GM19239 (cell line): ENCODE data around the gene ANKRD44.

Experiments
- DNase-seq: peaks from one replicate; pipeline ENCODE4 v3.0.0; 2011; ENCODE audit warnings: low spot score; ENCODE audit not compliant: insufficient read length
- FAIRE-seq: peaks from 2 replicates; lab custom pipeline; 2011; peaks lifted over from hg19 to GRCh38; lab: Jason Lieb, UNC

Gene ANKRD44

GRCh38 chr2:196955036-196955435, 355.5 kb downstream of the ANKRD44 start:
- DNase-seq = no peak
- no peak for FAIRE-seq

DNA sequence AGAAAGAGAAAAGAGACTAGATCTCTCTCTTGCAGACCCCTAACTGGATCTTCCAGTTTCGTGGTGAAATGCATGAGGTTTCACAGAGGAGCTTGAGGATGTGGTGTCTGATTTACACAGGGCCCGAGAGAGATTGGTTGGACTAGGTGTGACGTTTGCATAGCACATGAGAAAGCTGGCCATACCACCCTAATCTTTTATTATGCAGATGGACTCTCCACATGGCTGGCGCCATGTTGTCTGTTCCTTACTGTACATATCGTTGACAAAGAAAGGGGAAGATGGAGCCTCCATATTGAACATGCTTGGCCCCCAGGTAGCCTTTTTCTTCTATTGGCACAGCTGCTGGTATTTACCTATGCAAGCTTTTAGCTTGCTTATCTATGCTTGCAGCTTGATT, 356.6 kb downstream of the ANKRD44 start:
- no peak for DNase-seq
- no peak for FAIRE-seq

- no peak for FAIRE-seq
- DNase-seq = no peak
Observed at GRCh38 chr2:196952936-196953335, 357.6 kb downstream of the ANKRD44 start.

DNA sequence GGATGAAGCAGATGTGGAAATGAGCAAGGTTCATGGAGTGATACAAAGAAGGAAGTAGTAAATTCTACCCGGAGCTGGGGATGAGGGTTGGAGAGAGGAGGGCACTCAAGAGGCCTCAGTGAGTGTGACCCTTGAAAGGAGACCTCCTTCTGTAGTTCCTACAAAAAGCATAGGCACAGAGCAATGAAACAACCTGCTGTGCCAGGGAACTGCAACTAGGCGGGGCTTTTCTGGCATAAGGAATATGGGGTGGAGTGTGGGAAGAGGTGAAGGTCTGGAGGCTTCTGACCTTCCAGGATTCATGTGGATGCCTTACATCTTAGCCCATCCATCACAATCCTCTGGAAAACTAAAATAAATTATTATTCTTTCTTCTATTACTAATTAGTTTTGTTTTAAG, 358.6 kb downstream of the ANKRD44 start:
- FAIRE-seq (no peak), DNase-seq (no peak)

DNA sequence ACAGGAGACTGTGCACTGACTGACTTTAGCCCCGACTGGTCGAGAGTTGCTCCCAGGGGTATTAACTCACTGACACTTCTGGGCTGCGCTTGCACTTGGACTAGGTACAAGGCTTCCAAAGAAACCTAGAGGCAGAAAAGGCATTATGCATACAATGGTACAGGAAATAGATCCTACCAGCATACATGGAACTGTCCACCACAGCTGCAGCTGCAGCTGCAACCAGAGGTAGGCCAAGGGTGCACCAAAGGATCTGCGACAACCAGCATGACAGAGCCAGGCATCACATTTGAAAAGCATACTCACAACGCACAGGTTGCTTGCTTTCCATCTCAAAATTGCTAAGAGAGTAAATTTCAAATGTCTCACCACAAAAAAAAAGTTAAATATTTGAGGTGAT, 361.5 kb downstream of the ANKRD44 start:
- no peak for DNase-seq
- no peak for FAIRE-seq

DNA sequence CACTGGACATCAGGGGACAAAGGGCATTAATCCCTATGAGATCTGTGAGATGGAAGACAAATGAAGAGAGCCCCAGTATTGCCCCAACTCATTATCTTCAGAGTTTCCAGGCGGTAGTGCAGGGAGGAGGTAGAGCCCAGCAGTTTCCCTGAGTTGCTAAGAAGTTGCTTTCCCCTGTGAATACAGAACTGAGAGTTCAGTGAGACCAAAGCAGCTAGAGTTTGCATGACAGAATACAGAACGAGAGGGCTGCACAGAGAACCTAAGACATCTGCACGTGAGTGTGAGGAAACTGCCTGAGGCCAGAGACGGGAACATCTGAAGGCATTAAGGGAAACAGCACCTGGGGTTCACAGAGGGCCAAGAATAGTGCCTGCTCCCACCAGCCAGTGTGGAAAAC, 366.0 kb downstream of the ANKRD44 start:
- peak; percentile 73 for FAIRE-seq

DNA sequence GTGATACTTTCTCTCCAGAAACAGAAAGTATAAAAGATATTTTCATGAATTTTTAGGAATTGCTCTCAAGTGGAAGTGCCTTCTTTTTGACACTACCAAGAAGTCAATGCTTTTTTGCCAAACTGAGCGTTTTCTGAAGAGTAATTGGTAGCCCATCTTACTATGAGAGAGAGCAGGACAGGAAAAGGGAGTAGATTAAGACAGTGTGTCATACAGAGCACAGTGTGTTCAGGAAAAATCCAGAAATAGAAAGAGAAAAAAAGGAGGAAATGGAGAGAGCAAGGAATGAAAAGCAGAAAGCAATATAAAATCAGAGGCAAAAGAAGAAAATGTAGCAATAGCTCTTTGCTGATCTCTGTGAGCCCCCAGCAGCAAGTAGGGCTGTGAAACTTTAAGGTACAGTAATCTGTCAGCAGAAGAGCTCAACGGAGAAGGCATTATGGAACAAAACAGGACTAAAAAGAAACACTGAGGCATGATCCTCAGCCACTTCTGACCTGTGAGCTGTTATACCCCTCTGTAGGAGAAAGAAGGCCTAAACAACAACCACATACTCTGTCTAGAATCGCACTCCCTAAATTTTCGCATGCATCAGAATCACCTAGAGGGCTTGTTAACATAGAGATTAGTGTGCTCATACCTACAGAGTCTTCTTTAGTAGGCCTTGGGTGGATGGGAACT, 369.0 kb downstream of the ANKRD44 start:
- FAIRE-seq = no peak

More for the DNA sequence above, 366.0 kb downstream of the ANKRD44 start:
- DNase-seq = no peak

DNA sequence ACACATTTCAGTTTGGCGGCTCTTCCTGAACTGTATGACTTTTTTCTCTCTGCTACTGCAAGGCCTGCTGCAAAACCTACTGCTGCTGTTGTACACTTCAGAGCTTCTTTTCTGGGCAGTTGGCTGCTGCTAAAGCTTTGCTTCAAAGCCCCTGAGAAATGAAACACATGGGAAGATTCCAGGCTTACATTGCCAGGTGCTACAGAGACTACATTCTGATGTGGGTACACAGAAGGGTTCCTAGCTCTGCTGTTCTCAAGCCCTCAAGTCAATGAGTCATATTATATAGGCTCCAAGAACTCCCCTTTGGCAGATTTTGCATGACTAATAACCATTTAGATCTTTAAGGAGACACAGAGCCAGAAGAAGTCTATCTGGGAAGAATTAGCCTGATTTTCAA, 371.2 kb downstream of the ANKRD44 start:
- FAIRE-seq (no peak), DNase-seq (no peak)

More for the DNA sequence above, 369.0 kb downstream of the ANKRD44 start:
- DNase-seq = no peak
